ENCODE data around the gene PDCD4. TPM values are rescaled to one million over a fixed set of nuclear protein-coding genes. Genes with fewer than 3 reads are reported as not detected.

The PDCD4 gene
- total RNA-seq, 1 donor: 52.9 TPM

GRCh38 chr10:110892602-110893288 is 21.0 kb downstream of the PDCD4 start:
- TF ChIP-seq CTCF (IDR thresholded peaks at IDR 0.05; ENCODE audit: insufficient read depth, low read length): no peak
- no peak overlapping the region for H3K4me3 ChIP-seq (ENCODE audit: low read depth, low read length)
- no peak for DNase-seq (ENCODE audit: low read depth)

- no peak overlapping the region for H3K4me3 ChIP-seq (ENCODE audit: low read depth, low read length)
- peak; percentile 65 for DNase-seq (ENCODE audit: low read depth)
- peak; percentile 52 for TF ChIP-seq CTCF (IDR thresholded peaks at IDR 0.05; ENCODE audit: insufficient read depth, low read length)
These were observed 21.9 kb downstream of the PDCD4 start for GRCh38 chr10:110893559-110894179.

- H3K4me3 ChIP-seq (ENCODE audit: low read depth, low read length): no peak overlapping the region
- TF ChIP-seq CTCF (IDR thresholded peaks at IDR 0.05; ENCODE audit: insufficient read depth, low read length): no peak
- DNase-seq (ENCODE audit: low read depth): no peak
These were observed 25.5 kb downstream of the PDCD4 start for GRCh38 chr10:110897184-110897583.

GRCh38 chr10:110898391-110898790 is 26.7 kb downstream of the PDCD4 start:
- DNase-seq (ENCODE audit: low read depth): peak; percentile 31
- no peak overlapping the region for H3K4me3 ChIP-seq (ENCODE audit: low read depth, low read length)
- no peak for TF ChIP-seq CTCF (IDR thresholded peaks at IDR 0.05; ENCODE audit: insufficient read depth, low read length)

GRCh38 chr10:110900983-110901382 is 29.3 kb downstream of the PDCD4 start:
- no peak for DNase-seq (ENCODE audit: low read depth)
- no peak for TF ChIP-seq CTCF (IDR thresholded peaks at IDR 0.05; ENCODE audit: insufficient read depth, low read length)
- no peak overlapping the region for H3K4me3 ChIP-seq (ENCODE audit: low read depth, low read length)

- H3K4me3 ChIP-seq (ENCODE audit: low read depth, low read length): no peak overlapping the region
- no peak for TF ChIP-seq CTCF (IDR thresholded peaks at IDR 0.05; ENCODE audit: insufficient read depth, low read length)
- DNase-seq (ENCODE audit: low read depth): peak; percentile 82
These were observed 30.5 kb downstream of the PDCD4 start for GRCh38 chr10:110901954-110902819.

All from fibroblast of the aortic adventitia (primary cell).